ENCODE results near the gene RPS27.
A peak's percentile ranks its signal among the peaks of the same experiment; 100 is the strongest.
"Not testable (repeated sequence)": the region's sequence is repeated elsewhere in the genome, so short reads cannot be mapped to it uniquely, and the experiment has no call there.

Gene RPS27

GRCh38 chr1:153985941-153986761, 4.4 kb upstream of the RPS27 start, which contains the start of gene RAB13:
TSS of gene RAB13 (minus strand) at chr1:153986339. CDS start at chr1:153986236, 103 bp downstream.
- DNase-seq, result peak; percentile 90

DNA sequence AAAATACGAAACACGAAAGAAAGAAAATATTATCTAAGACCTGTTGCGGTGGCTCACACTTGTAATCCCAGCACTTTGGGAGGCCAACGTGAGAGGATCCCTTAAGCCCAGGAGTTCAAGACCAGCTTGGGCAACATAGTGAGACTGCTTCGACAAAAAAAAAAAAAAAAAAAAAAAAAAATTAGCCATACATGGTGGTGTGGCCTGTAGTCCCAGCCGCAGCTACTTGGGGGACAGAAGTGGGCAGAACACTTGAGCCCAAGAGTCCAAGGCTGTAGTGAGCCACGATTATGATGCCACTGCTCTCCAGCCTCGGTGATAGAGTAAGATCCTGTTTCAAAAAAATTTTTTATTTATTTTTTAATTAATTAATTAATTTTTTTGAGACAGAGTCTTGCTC, 2.9 kb upstream of the RPS27 start:
- no peak for DNase-seq

DNA sequence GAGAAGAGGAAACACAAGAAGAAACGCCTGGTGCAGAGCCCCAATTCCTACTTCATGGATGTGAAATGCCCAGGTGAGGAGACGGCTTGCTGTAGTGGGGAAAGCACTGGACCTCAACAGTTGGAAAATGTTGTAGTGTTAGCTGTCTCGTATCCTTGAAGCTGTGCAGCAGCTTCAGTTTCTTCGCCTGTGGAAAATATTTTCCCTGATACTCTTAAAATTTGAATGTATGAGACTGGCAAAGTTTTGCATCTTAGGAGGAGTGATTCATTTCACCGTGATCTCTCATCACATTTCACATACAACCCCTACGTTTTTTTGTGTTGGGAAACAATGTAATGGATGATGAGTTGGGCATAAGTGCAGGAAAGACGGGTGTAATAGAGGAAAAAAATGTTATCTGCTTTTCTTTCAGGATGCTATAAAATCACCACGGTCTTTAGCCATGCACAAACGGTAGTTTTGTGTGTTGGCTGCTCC, 629 bp downstream of the RPS27 start:
- no peak for DNase-seq

DNA sequence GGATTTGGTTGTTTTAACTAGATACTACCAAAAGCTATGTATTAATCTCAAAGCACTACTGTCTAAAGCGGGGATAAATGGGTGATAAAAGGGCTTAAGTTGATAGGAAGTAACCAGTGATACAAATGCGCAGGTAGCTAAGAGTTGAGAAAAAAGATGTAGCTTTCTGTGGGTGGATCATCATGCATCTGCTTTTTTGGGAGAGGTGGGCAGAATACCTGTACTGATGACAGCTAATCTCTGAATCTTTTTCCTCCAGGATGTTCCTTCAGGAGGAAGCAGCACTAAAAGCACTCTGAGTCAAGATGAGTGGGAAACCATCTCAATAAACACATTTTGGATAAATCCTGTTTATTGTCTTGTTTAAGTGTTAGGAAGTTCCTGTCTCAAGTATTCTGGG, 1.2 kb downstream of the RPS27 start:
- no peak for DNase-seq

DNA sequence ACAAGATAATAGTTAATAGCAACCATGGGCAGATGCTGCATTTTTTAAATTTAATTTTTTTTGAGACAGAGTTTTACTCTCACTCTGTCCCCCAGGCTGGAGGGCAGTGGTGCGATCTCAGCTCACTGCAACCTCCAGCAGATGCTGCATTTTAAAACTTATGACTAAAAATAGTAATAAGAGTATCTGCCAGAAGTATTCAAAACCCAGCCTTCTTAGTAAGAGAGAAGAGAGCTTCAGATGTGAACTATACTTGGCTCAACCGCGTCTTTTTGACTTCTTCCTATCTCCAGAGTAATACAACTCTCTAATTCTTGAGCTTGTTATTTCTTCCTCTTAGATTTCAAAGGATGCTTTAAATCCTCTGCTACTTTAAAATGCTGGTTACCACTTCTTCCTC, 4.6 kb downstream of the RPS27 start:
- DNase-seq, result no peak

- no peak for DNase-seq
Observed at GRCh38 chr1:153995640-153996039, 5.1 kb downstream of the RPS27 start.

- not testable (repeated sequence) for DNase-seq
Observed at GRCh38 chr1:153996882-153997281, 6.3 kb downstream of the RPS27 start.

- DNase-seq, result no peak
Observed at GRCh38 chr1:154000420-154000819, 9.9 kb downstream of the RPS27 start.

DNA sequence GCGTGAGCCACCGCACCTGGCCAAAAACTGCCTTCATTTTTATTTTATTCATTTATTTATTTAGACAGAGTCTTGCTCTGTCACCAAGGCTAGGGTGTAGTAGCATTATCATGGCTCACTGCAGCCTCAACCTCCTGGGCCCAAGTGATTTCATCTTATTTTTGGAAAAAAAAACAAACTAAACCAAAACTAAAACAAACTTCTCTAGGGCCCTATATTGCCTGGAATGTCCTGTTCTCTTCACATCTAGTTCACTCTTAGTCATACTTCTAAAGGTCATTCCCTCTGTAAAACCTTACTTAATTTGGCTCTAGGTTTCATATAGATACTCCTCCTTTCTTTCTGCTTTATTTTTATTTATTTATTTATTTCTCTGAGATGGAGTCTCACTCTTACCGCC, 15.6 kb downstream of the RPS27 start:
- DNase-seq, result peak; percentile 81

DNA sequence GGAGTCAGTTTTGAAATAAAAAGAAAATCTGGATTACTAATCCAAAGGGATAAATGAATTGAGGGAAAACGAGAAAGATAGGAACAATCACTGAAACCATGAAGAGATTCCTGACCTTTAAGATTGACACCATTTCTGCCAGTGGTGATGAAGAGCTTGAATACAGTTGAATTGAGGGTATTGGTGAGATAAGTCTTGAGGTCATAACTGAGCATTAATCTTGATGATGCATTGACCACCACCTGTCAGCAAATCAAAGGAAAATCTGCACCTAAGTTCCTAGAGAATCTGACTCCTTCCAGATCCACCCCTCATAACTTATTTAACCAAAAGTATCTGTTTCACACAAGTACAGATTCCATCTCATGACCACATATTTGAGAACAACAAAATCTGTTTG, 21.6 kb downstream of the RPS27 start:
- DNase-seq, result no peak

GRCh38 chr1:154012543-154012942, 22.0 kb downstream of the RPS27 start:
- not testable (repeated sequence) for DNase-seq

GRCh38 chr1:154014154-154014907, 23.8 kb downstream of the RPS27 start:
- DNase-seq, result peak; percentile 53

- DNase-seq, result no peak
Observed at GRCh38 chr1:154019269-154019668, 28.7 kb downstream of the RPS27 start.

GRCh38 chr1:154019940-154020339, 29.4 kb downstream of the RPS27 start:
- DNase-seq, result no peak

DNA sequence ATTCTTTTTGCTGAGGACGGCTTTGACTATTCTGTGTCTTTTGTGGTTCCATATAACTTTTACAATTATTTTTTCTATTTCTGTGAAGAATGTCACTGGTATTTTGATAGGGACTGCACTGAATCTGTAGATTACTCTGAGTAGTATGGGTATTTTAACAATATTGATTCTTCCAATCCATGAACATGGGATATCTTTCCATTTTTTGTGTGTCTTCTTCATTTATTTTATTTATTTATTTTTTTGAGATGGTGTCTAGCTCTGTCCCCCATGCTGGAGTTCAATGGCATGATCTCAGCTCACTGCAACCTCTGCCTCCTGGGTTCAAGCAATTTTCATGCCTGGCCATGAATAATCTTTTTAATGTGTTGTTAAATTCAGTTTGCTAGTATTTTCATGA, 43.1 kb downstream of the RPS27 start:
- not testable (repeated sequence) for DNase-seq
